Smooth muscle cell (in vitro differentiated cells): ENCODE results near the gene CD200. TPM values are rescaled to one million over a fixed set of nuclear protein-coding genes. Genes with fewer than 3 reads are reported as not detected.
A peak's percentile ranks its signal among the peaks of the same experiment; 100 is the strongest.

ENCODE experiments used
- DNase-seq: peaks from one replicate; lab custom pipeline; 2025; ENCODE audit not compliant: unreplicated experiment; lab: John Stamatoyannopoulos, UW
- H2AFZ ChIP-seq: fragments of 200-600 bp; sonication (generic); 2 replicates; pipeline ENCODE4 v1.6.0; 2016; ENCODE audit warnings: antibody characterized with exemption, low read depth, mild to moderate bottlenecking
- H3F3A ChIP-seq: fragments of 200-600 bp; sonication (generic); 2 replicates; pipeline ENCODE4 v1.6.0; 2017; ENCODE audit warnings: antibody characterized with exemption, low read depth
- H3K27ac ChIP-seq: fragments of 200-600 bp; sonication (generic); 2 replicates; pipeline ENCODE4 v1.5.1; 2016; ENCODE audit warnings: low read depth, mild to moderate bottlenecking
- H3K27me3 ChIP-seq: fragments of 200-600 bp; sonication (generic); 2 replicates; pipeline ENCODE4 v1.6.1; 2016; ENCODE audit warnings: low read depth, mild to moderate bottlenecking
- H3K36me3 ChIP-seq: fragments of 200-600 bp; sonication (generic); 2 replicates; pipeline ENCODE4 v1.5.1; 2016; ENCODE audit warnings: low read depth
- H3K4me1 ChIP-seq: fragments of 200-600 bp; sonication (generic); 2 replicates; pipeline ENCODE4 v1.5.1; 2016; ENCODE audit warnings: low read depth
- H3K4me2 ChIP-seq: fragments of 200-600 bp; sonication (generic); 2 replicates; pipeline ENCODE4 v1.6.0; 2016; ENCODE audit warnings: mild to moderate bottlenecking
- H3K4me3 ChIP-seq: fragments of 200-600 bp; sonication (generic); 2 replicates; pipeline ENCODE4 v1.5.1; 2016; ENCODE audit warnings: mild to moderate bottlenecking
- H3K79me2 ChIP-seq: fragments of 200-600 bp; sonication (generic); 2 replicates; pipeline ENCODE4 v1.6.0; 2016; ENCODE audit warnings: low read depth, mild to moderate bottlenecking
- H3K9ac ChIP-seq: fragments of 200-600 bp; sonication (generic); 2 replicates; pipeline ENCODE4 v1.6.0; 2016; ENCODE audit warnings: low read depth
- H3K9me3 ChIP-seq: fragments of 200-600 bp; sonication (generic); replicated peaks from 2 replicates; pipeline ENCODE4 v1.5.1; 2016; ENCODE audit warnings: low read depth
- H4K20me1 ChIP-seq: fragments of 200-600 bp; sonication (generic); 2 replicates; pipeline ENCODE4 v1.6.0; 2016; ENCODE audit warnings: low read depth
- WGBS: methylation state at CpG from one replicate; pipeline ENCODE4 v1.1.7; 2016; ENCODE audit warnings: low lambda C conversion rate; 5-methylcytosine and 5-hydroxymethylcytosine counted together
- polyA plus RNA-seq: library from polyadenylated mRNA; unstranded; fragments of >200 nt; fragmentation: Nextera tagmentation; extraction: Ambion mirVana; gene quantifications from 2 replicates; pipeline ENCODE4 v1.2.1, GENCODE V29; 2016
- total RNA-seq: library from RNA; depleted of rRNA; stranded (reverse); fragments of >200 nt; gene quantifications from 2 replicates; pipeline ENCODE4 v1.2.3, GENCODE V29; 2014
- TF ChIP-seq, protein P1 (sequence below): fragments of 200-600 bp; sonication (generic); IDR thresholded peaks from 2 replicates; pipeline ENCODE4 v1.5.1; 2017; ENCODE audit warnings: borderline replicate concordance, mild to moderate bottlenecking, antibody characterized with exemption; ENCODE audit not compliant: insufficient read depth, poor library complexity, severe bottlenecking

The CD200 gene
- total and polyA plus RNA-seq, 2 experiments from 2014 or later = 10.0 to 12.4 TPM

DNA sequence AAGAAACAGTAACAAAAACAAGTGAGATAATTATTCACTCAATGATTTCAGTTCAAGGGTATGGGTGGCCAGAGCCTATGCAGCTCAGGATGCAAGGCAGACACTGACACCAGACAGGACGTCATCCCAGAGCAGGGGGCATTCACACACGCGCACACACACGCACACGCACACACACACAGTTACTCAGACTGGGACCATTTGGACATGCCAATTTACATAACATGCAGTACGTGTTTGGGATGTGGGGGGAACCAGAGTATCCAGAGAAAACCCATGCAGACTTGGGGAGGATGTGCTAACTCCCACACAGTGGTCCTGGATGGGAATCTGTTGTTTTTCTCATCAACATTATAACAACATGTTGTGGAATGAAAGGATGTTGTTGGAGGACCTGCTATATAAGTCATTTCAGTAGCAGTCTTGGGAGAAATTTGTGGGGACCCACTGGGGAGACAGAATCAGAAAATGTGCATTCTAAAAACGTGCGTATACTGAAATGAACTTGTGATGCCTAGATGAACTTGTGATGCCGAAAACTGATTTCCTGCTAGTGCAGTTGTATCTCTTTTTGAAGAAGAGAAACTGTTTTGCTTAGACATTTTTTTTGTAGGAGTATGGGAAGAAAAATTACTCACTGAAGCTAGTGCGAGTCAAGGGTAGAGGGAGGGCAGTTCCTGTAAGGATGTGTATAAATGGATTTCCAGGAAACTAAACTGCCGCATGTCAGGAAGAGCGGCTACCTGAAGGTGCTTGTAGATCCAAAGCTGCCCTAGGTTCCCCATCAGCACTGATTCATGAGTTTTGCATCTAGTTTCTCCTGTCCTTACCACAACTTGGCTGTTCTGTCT lies 25.2 kb downstream of the CD200 start:
- Histone ChIP-seq H3K36me3 (no peaks in the 10 kb centered on the region), H2AFZ (peak overlapping the region; percentile 70), H3K4me1 (no peaks in the 10 kb centered on the region), H4K20me1 (no peaks in the 10 kb centered on the region), H3K4me3 (no peak overlapping the region), H3F3A (no peaks in the 10 kb centered on the region), H3K79me2 (no peaks in the 10 kb centered on the region), H3K4me2 (no peak overlapping the region), H3K27ac (no peak overlapping the region), H3K9me3 (no peaks in the 10 kb centered on the region), H3K27me3 (no peaks in the 10 kb centered on the region), H3K9ac (no peak overlapping the region)
- TF ChIP-seq, protein P1, sequence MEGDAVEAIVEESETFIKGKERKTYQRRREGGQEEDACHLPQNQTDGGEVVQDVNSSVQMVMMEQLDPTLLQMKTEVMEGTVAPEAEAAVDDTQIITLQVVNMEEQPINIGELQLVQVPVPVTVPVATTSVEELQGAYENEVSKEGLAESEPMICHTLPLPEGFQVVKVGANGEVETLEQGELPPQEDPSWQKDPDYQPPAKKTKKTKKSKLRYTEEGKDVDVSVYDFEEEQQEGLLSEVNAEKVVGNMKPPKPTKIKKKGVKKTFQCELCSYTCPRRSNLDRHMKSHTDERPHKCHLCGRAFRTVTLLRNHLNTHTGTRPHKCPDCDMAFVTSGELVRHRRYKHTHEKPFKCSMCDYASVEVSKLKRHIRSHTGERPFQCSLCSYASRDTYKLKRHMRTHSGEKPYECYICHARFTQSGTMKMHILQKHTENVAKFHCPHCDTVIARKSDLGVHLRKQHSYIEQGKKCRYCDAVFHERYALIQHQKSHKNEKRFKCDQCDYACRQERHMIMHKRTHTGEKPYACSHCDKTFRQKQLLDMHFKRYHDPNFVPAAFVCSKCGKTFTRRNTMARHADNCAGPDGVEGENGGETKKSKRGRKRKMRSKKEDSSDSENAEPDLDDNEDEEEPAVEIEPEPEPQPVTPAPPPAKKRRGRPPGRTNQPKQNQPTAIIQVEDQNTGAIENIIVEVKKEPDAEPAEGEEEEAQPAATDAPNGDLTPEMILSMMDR = no peak
- DNase-seq = no peak
- WGBS = 87% methylated on average over 12 of the region's 12 CpGs

DNA sequence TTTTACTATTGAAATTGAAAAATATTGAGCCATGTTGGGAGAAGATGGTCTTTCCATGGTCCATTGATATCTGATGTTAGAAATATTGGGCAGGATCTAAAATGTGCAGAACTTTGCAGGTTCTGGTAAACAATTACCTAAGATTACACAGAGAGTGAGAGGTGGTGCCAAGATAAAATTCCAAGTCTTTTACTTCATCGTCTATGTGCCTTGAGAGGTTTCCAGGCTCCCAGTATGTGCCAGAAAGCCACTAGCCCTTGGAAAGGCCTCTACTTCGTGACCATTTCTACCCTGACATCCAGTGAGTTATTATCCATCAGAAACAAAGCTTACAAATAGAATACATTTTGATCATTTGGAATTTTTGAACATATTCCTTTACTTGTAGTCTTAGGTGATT lies 27.6 kb downstream of the CD200 start:
- no peaks in the 10 kb centered on the region for H3K9me3 ChIP-seq
- WGBS = 90% methylated on average over 2 of the region's 2 CpGs
- no peak for DNase-seq
- no peaks in the 10 kb centered on the region for H3F3A ChIP-seq
- H3K79me2 ChIP-seq = no peaks in the 10 kb centered on the region
- H3K27me3 ChIP-seq = no peaks in the 10 kb centered on the region
- no peak overlapping the region for H3K4me2 ChIP-seq
- H3K27ac ChIP-seq = no peak overlapping the region
- H4K20me1 ChIP-seq = no peaks in the 10 kb centered on the region
- H3K36me3 ChIP-seq = no peaks in the 10 kb centered on the region
- no peak overlapping the region for H3K9ac ChIP-seq
- no peak overlapping the region for H3K4me3 ChIP-seq
- no peak overlapping the region for H2AFZ ChIP-seq
- TF ChIP-seq, protein P1 = no peak
- no peaks in the 10 kb centered on the region for H3K4me1 ChIP-seq

DNA sequence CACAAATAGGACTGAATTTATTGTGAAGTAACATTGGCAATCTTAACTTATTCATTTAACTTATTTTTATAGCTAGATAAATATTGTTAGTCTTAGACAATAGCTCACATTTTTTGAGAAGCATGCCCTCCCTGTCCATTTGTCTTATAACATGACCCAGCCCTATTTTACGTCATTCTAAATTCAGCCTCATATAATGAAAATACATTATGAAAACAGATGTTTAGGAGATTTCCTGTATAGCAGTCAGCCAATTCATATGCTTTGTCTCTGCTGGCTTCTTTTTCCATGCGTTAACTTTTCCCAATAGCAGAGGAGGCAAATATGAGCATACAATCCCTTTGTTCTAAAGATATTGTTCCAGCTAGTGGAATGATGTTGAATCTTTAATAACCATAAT lies 29.3 kb downstream of the CD200 start:
- Histone ChIP-seq H3K27ac (no peak overlapping the region), H3K36me3 (no peaks in the 10 kb centered on the region), H3F3A (no peaks in the 10 kb centered on the region), H2AFZ (no peak overlapping the region), H3K79me2 (no peaks in the 10 kb centered on the region), H3K27me3 (no peaks in the 10 kb centered on the region), H3K4me1 (no peaks in the 10 kb centered on the region), H3K4me2 (no peak overlapping the region), H4K20me1 (no peaks in the 10 kb centered on the region), H3K9ac (no peak overlapping the region), H3K9me3 (no peaks in the 10 kb centered on the region), H3K4me3 (no peak overlapping the region)
- 90% methylated on average over 2 of the region's 2 CpGs for WGBS
- no peak for DNase-seq
- TF ChIP-seq, protein P1 = no peak

DNA sequence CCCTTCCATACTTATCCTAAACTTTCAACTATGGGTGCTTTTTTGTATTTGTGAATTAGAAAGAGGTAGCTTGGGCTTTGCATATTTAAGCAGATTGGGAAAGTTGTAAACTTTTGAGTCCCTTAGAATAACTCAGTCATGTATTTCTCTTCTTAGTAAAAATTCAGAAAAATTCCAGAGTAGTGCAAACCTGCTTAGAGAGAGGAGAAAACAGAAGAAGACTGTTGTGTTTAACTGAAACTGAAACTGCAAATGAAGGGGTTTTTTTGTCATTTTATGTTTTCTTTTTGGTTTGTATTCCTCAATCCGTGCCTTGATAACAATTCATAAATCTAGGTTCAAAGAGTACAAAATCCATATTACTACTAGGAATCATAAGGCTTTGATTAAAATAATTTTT lies 31.3 kb downstream of the CD200 start:
- Histone ChIP-seq H3K4me3 (no peak overlapping the region), H3K4me2 (no peak overlapping the region), H3K79me2 (no peaks in the 10 kb centered on the region), H3K27me3 (no peaks in the 10 kb centered on the region), H3F3A (no peaks in the 10 kb centered on the region), H3K9ac (no peak overlapping the region), H3K9me3 (no peaks in the 10 kb centered on the region), H3K4me1 (no peaks in the 10 kb centered on the region), H3K27ac (no peak overlapping the region), H2AFZ (no peak overlapping the region), H4K20me1 (no peaks in the 10 kb centered on the region), H3K36me3 (no peaks in the 10 kb centered on the region)
- TF ChIP-seq, protein P1 = no peak
- WGBS = 97% methylated on average over 1 of the region's 1 CpG
- no peak for DNase-seq
